ENCODE data around the gene RPA1.
A peak's percentile ranks its signal among the peaks of the same experiment; 100 is the strongest.
"Not testable (repeated sequence)": the region's sequence is repeated elsewhere in the genome, so short reads cannot be mapped to it uniquely, and the experiment has no call there.

RPA1 gene

GRCh38 chr17:1890758-1891450 is 61.1 kb downstream of the RPA1 start:
- Histone ChIP-seq H2BK12ac (ENCODE audit: low read length) (no peak overlapping the region), H2AFZ (ENCODE audit: low read length) (no peak overlapping the region), H3K23ac (ENCODE audit: low read depth, low read length, poor library complexity) (no peak overlapping the region), H3K4me3 (ENCODE audit: low read length in 2 of 2) (no peak overlapping the region), H3K4me1 (ENCODE audit: control insufficient read depth in 2 of 2, insufficient read depth in 1 of 2, low read depth in 1 of 2, low read length in 2 of 2) (no peaks in the 10 kb centered on the region), H2BK120ac (ENCODE audit: low read depth, low read length) (no peak overlapping the region), H3K9me3 (replicated peaks in 1 of 2; ENCODE audit: control insufficient read depth in 2 of 2, insufficient read depth in 1 of 2, low read depth in 1 of 2, low read length in 2 of 2) (peaks cover 2 to 6% of the 10 kb centered on the region in 2 donors), H3K4ac (ENCODE audit: low read length) (no peak overlapping the region), H3K14ac (ENCODE audit: low read length) (no peak overlapping the region), H3K27me3 (ENCODE audit: control insufficient read depth in 3 of 3, insufficient read depth in 3 of 3, low read depth in 1 of 3, low read length in 3 of 3) (no peaks in the 10 kb centered on the region), H2BK15ac (ENCODE audit: low read length) (no peak overlapping the region), H3K79me1 (ENCODE audit: low read depth, low read length) (no peaks in the 10 kb centered on the region), H4K8ac (ENCODE audit: low read depth, low read length) (no peak overlapping the region), H3K36me3 (replicated peaks in 1 of 2; ENCODE audit: control insufficient read depth in 2 of 2, insufficient read depth in 2 of 2, low read length in 2 of 2) (peaks cover 37 to 95% of the 10 kb centered on the region in 2 donors), H2AK5ac (ENCODE audit: low read depth, low read length) (no peak overlapping the region), H3K9ac (ENCODE audit: low read depth, low read length, poor library complexity) (no peak overlapping the region), H3K18ac (ENCODE audit: low read length) (no peak overlapping the region), H3K4me2 (ENCODE audit: insufficient read depth, low read length, poor library complexity, severe bottlenecking) (no peak overlapping the region), H4K91ac (ENCODE audit: low read depth, low read length, poor library complexity) (no peak overlapping the region), H2BK5ac (ENCODE audit: low read length) (no peak overlapping the region), H3K27ac (replicated peaks; ENCODE audit: low read length) (no peak overlapping the region)
- WGBS, 2 donors (ENCODE audit: extremely low coverage in 2 of 2, insufficient read length in 2 of 2, insufficient replicate concordance in 1 of 2), result no CpG with 5 or more reads among the region's 15 CpGs
- no peak for DNase-seq (ENCODE audit: low spot score)

GRCh38 chr17:1894753-1895339 is 65.0 kb downstream of the RPA1 start:
- H3K27ac ChIP-seq (replicated peaks; ENCODE audit: low read length), result no peak overlapping the region
- H3K23ac ChIP-seq (ENCODE audit: low read depth, low read length, poor library complexity), result no peak overlapping the region
- peak overlapping the region in 1 of 2 donors; percentile 7 for H3K4me3 ChIP-seq (ENCODE audit: low read length in 2 of 2)
- no peak overlapping the region for H3K14ac ChIP-seq (ENCODE audit: low read length)
- H2AK5ac ChIP-seq (ENCODE audit: low read depth, low read length), result no peak overlapping the region
- no peak overlapping the region for H4K8ac ChIP-seq (ENCODE audit: low read depth, low read length)
- no peak overlapping the region for H2BK12ac ChIP-seq (ENCODE audit: low read length)
- no peak overlapping the region for H2BK15ac ChIP-seq (ENCODE audit: low read length)
- H3K18ac ChIP-seq (ENCODE audit: low read length), result no peak overlapping the region
- H3K9ac ChIP-seq (ENCODE audit: low read depth, low read length, poor library complexity), result no peak overlapping the region
- no CpG with 5 or more reads among the region's 7 CpGs for WGBS, 2 donors (ENCODE audit: extremely low coverage in 2 of 2, insufficient read length in 2 of 2, insufficient replicate concordance in 1 of 2)
- H4K91ac ChIP-seq (ENCODE audit: low read depth, low read length, poor library complexity), result no peak overlapping the region
- no peak overlapping the region for H2BK5ac ChIP-seq (ENCODE audit: low read length)
- no peak overlapping the region for H3K4me2 ChIP-seq (ENCODE audit: insufficient read depth, low read length, poor library complexity, severe bottlenecking)
- H3K4me1 ChIP-seq (ENCODE audit: control insufficient read depth in 2 of 2, insufficient read depth in 1 of 2, low read depth in 1 of 2, low read length in 2 of 2), result no peaks in the 10 kb centered on the region
- DNase-seq (ENCODE audit: low spot score), result no peak
- peaks cover 37 to 95% of the 10 kb centered on the region in 2 donors for H3K36me3 ChIP-seq (replicated peaks in 1 of 2; ENCODE audit: control insufficient read depth in 2 of 2, insufficient read depth in 2 of 2, low read length in 2 of 2)
- H2AFZ ChIP-seq (ENCODE audit: low read length), result no peak overlapping the region
- H3K27me3 ChIP-seq (ENCODE audit: control insufficient read depth in 3 of 3, insufficient read depth in 3 of 3, low read depth in 1 of 3, low read length in 3 of 3), result no peaks in the 10 kb centered on the region
- no peaks in the 10 kb centered on the region for H3K9me3 ChIP-seq (replicated peaks in 1 of 2; ENCODE audit: control insufficient read depth in 2 of 2, insufficient read depth in 1 of 2, low read depth in 1 of 2, low read length in 2 of 2)
- H3K79me1 ChIP-seq (ENCODE audit: low read depth, low read length), result no peaks in the 10 kb centered on the region
- H2BK120ac ChIP-seq (ENCODE audit: low read depth, low read length), result no peak overlapping the region
- no peak overlapping the region for H3K4ac ChIP-seq (ENCODE audit: low read length)

GRCh38 chr17:1895479-1895878 is 65.7 kb downstream of the RPA1 start:
- H2BK15ac ChIP-seq (ENCODE audit: low read length); H3K79me1 ChIP-seq (ENCODE audit: low read depth, low read length); DNase-seq (ENCODE audit: low spot score); H2BK120ac ChIP-seq (ENCODE audit: low read depth, low read length); H2BK5ac ChIP-seq (ENCODE audit: low read length); H2AFZ ChIP-seq (ENCODE audit: low read length); H3K23ac ChIP-seq (ENCODE audit: low read depth, low read length, poor library complexity); H3K4me2 ChIP-seq (ENCODE audit: insufficient read depth, low read length, poor library complexity, severe bottlenecking); H3K27ac ChIP-seq (replicated peaks; ENCODE audit: low read length); H3K4me3 ChIP-seq (ENCODE audit: low read length in 2 of 2); H3K9ac ChIP-seq (ENCODE audit: low read depth, low read length, poor library complexity); H2AK5ac ChIP-seq (ENCODE audit: low read depth, low read length); H4K8ac ChIP-seq (ENCODE audit: low read depth, low read length); H3K9me3 ChIP-seq (replicated peaks in 1 of 2; ENCODE audit: control insufficient read depth in 2 of 2, insufficient read depth in 1 of 2, low read depth in 1 of 2, low read length in 2 of 2); H3K4ac ChIP-seq (ENCODE audit: low read length); H4K91ac ChIP-seq (ENCODE audit: low read depth, low read length, poor library complexity); H2BK12ac ChIP-seq (ENCODE audit: low read length); H3K27me3 ChIP-seq (ENCODE audit: control insufficient read depth in 3 of 3, insufficient read depth in 3 of 3, low read depth in 1 of 3, low read length in 3 of 3); H3K18ac ChIP-seq (ENCODE audit: low read length); H3K4me1 ChIP-seq (ENCODE audit: control insufficient read depth in 2 of 2, insufficient read depth in 1 of 2, low read depth in 1 of 2, low read length in 2 of 2); H3K14ac ChIP-seq (ENCODE audit: low read length): not testable (repeated sequence)
- WGBS, 2 donors (ENCODE audit: extremely low coverage in 2 of 2, insufficient read length in 2 of 2, insufficient replicate concordance in 1 of 2), result no CpG with 5 or more reads among the region's 11 CpGs
- peaks cover 35 to 91% of the 10 kb centered on the region in 2 donors for H3K36me3 ChIP-seq (replicated peaks in 1 of 2; ENCODE audit: control insufficient read depth in 2 of 2, insufficient read depth in 2 of 2, low read length in 2 of 2)

- no peaks in the 10 kb centered on the region for H3K79me1 ChIP-seq (ENCODE audit: low read depth, low read length)
- H4K8ac ChIP-seq (ENCODE audit: low read depth, low read length), result no peak overlapping the region
- no CpG with 5 or more reads among the region's 25 CpGs for whole genome bisulfite sequencing, 2 donors (ENCODE audit: extremely low coverage in 2 of 2, insufficient read length in 2 of 2, insufficient replicate concordance in 1 of 2)
- no peak overlapping the region for H2BK5ac ChIP-seq (ENCODE audit: low read length)
- H3K27me3 ChIP-seq (ENCODE audit: control insufficient read depth in 3 of 3, insufficient read depth in 3 of 3, low read depth in 1 of 3, low read length in 3 of 3), result no peaks in the 10 kb centered on the region
- no peak overlapping the region for H2AK5ac ChIP-seq (ENCODE audit: low read depth, low read length)
- H3K27ac ChIP-seq (replicated peaks; ENCODE audit: low read length), result no peak overlapping the region
- no peak overlapping the region for H2AFZ ChIP-seq (ENCODE audit: low read length)
- H3K4ac ChIP-seq (ENCODE audit: low read length), result no peak overlapping the region
- H3K18ac ChIP-seq (ENCODE audit: low read length), result no peak overlapping the region
- peaks cover 29 to 81% of the 10 kb centered on the region in 2 donors for H3K36me3 ChIP-seq (replicated peaks in 1 of 2; ENCODE audit: control insufficient read depth in 2 of 2, insufficient read depth in 2 of 2, low read length in 2 of 2)
- no peak overlapping the region for H2BK15ac ChIP-seq (ENCODE audit: low read length)
- H3K9ac ChIP-seq (ENCODE audit: low read depth, low read length, poor library complexity), result no peak overlapping the region
- H3K4me2 ChIP-seq (ENCODE audit: insufficient read depth, low read length, poor library complexity, severe bottlenecking), result no peak overlapping the region
- H4K91ac ChIP-seq (ENCODE audit: low read depth, low read length, poor library complexity), result no peak overlapping the region
- no peak overlapping the region for H3K14ac ChIP-seq (ENCODE audit: low read length)
- no peak overlapping the region for H2BK120ac ChIP-seq (ENCODE audit: low read depth, low read length)
- DNase-seq (ENCODE audit: low spot score), result no peak
- no peaks in the 10 kb centered on the region for H3K9me3 ChIP-seq (replicated peaks in 1 of 2; ENCODE audit: control insufficient read depth in 2 of 2, insufficient read depth in 1 of 2, low read depth in 1 of 2, low read length in 2 of 2)
- no peaks in the 10 kb centered on the region for H3K4me1 ChIP-seq (ENCODE audit: control insufficient read depth in 2 of 2, insufficient read depth in 1 of 2, low read depth in 1 of 2, low read length in 2 of 2)
- no peak overlapping the region for H3K4me3 ChIP-seq (ENCODE audit: low read length in 2 of 2)
- no peak overlapping the region for H3K23ac ChIP-seq (ENCODE audit: low read depth, low read length, poor library complexity)
- no peak overlapping the region for H2BK12ac ChIP-seq (ENCODE audit: low read length)
Measured at GRCh38 chr17:1896243-1897104, 66.7 kb downstream of the RPA1 start.

Measured in neuronal stem cell (in vitro differentiated cells).